Ascending aorta (tissue), 2 donors: ENCODE data around the gene KRT40. TPM values are rescaled to one million over a fixed set of nuclear protein-coding genes. Genes with fewer than 3 reads are reported as not detected.

ENCODE experiments used
- DNase-seq, 2 donors: peaks; one replicate each; pipeline ENCODE4 v3.0.0-alpha.2; 2019; ENCODE audit warnings: low spot score in 2 of 2
- H3K27ac ChIP-seq, 2 donors: fragments of 200-600 bp; sonication (generic); one replicate each; pipeline ENCODE4 v1.5.1; 2016 to 2017; ENCODE audit warnings: mild to moderate bottlenecking in 1 of 2
- H3K27me3 ChIP-seq: fragments of 200-600 bp; sonication (generic); one replicate; pipeline ENCODE4 v1.5.1; 2017
- H3K36me3 ChIP-seq, 2 donors: fragments of 200-600 bp; sonication (generic); one replicate each; pipeline ENCODE4 v1.5.1; 2016
- H3K4me1 ChIP-seq, 2 donors: fragments of 200-600 bp; sonication (generic); one replicate each; pipeline ENCODE4 v1.5.1; 2016 to 2017; ENCODE audit warnings: mild to moderate bottlenecking in 1 of 2
- H3K4me3 ChIP-seq, 2 donors: fragments of 200-600 bp; sonication (generic); one replicate each; pipeline ENCODE4 v1.5.1; 2016 to 2017; ENCODE audit warnings: mild to moderate bottlenecking in 1 of 2
- H3K9me3 ChIP-seq, 2 donors: fragments of 200-600 bp; sonication (generic); one replicate each; pipeline ENCODE4 v1.5.1; 2016
- intact Hi-C: fragments of 100-400 bp; cut with DNase I; formaldehyde crosslinking; loops from one replicate; pipeline ENCODE4 v1.15.1; 2023
- total RNA-seq: library from RNA; depleted of rRNA; stranded (reverse); fragments of >200 nt; gene quantifications from one replicate; pipeline ENCODE4 v1.1.0, GENCODE V29; 2016
- TF ChIP-seq, protein P1 (sequence below), 3 experiments: fragments of 200-600 bp in 2 of 3; fragments of 450-650 bp in 1 of 3; sonication (generic) in 2 of 3; IDR thresholded peaks; one replicate each; pipeline ENCODE4 v1.5.1; 2016 to 2019; ENCODE audit warnings: antibody characterized with exemption in 3 of 3, mild to moderate bottlenecking in 1 of 3, moderate library complexity in 1 of 3

The KRT40 gene
- total RNA-seq, 1 donor from 2014 or later, result not detected

DNA sequence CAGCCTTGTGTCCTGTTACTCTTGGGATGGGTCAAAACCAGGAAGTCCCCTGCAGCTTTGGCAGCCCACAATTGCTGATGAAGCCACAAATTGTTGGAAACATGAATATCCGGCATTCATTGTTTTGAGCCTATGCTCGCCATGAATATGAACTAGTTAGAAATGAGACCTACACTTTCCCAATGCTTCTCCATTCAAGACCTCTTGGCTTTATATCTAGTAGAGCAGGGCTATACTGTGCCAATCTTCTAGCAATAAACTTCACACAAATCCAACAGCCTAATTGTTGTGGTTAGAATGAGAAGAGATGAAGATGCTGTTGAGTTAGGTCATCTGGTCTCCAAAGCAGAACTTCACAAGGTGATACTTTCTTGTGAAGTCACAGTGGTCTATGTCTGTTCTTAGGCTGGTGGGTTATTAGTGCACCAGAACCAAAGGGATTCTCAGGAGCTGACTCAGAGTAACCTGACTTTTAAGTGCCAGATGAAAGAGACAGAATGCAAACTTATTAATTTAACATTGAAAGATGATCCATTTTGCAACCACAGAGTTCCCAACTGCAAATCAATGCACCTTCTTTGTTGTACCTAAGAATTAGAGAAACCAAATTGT, 33.0 kb downstream of the KRT40 start:
- no peak overlapping the region for H3K4me3 ChIP-seq
- TF ChIP-seq, protein P1, sequence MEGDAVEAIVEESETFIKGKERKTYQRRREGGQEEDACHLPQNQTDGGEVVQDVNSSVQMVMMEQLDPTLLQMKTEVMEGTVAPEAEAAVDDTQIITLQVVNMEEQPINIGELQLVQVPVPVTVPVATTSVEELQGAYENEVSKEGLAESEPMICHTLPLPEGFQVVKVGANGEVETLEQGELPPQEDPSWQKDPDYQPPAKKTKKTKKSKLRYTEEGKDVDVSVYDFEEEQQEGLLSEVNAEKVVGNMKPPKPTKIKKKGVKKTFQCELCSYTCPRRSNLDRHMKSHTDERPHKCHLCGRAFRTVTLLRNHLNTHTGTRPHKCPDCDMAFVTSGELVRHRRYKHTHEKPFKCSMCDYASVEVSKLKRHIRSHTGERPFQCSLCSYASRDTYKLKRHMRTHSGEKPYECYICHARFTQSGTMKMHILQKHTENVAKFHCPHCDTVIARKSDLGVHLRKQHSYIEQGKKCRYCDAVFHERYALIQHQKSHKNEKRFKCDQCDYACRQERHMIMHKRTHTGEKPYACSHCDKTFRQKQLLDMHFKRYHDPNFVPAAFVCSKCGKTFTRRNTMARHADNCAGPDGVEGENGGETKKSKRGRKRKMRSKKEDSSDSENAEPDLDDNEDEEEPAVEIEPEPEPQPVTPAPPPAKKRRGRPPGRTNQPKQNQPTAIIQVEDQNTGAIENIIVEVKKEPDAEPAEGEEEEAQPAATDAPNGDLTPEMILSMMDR (IDR thresholded peaks at IDR 0.05), result no peak
- no peaks in the 10 kb centered on the region for H3K36me3 ChIP-seq
- no peaks in the 10 kb centered on the region for H3K9me3 ChIP-seq
- no peak overlapping the region for H3K27ac ChIP-seq
- no peaks in the 10 kb centered on the region for H3K4me1 ChIP-seq
- no peak for DNase-seq
- no peaks in the 10 kb centered on the region for H3K27me3 ChIP-seq
- intact Hi-C loops, result no loop called here

DNA sequence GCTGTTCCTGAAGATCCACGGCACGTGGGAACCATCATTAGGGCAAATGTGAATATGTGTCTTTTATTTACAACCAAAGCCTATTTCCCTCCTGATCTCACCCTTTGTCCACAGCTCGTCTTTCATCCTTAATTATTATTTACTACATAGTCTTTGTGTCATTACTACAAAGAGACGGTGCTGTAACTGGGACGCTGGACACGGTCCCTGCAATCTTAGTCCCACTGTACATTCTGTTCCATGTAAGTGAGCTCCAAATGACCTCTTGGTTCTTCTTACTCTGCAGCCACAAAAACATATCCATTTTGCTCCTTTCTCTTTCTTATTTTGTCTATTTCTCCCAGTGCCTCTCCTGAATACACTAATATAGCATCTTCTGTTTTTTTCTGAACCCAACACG, 34.0 kb downstream of the KRT40 start:
- H3K4me1 ChIP-seq, result no peaks in the 10 kb centered on the region
- no peaks in the 10 kb centered on the region for H3K9me3 ChIP-seq
- intact Hi-C loops, result no loop called here
- H3K27ac ChIP-seq, result no peak overlapping the region
- TF ChIP-seq, protein P1 (IDR thresholded peaks at IDR 0.05), result no peak
- no peaks in the 10 kb centered on the region for H3K36me3 ChIP-seq
- no peak for DNase-seq
- H3K27me3 ChIP-seq, result no peaks in the 10 kb centered on the region
- H3K4me3 ChIP-seq, result no peak overlapping the region

DNA sequence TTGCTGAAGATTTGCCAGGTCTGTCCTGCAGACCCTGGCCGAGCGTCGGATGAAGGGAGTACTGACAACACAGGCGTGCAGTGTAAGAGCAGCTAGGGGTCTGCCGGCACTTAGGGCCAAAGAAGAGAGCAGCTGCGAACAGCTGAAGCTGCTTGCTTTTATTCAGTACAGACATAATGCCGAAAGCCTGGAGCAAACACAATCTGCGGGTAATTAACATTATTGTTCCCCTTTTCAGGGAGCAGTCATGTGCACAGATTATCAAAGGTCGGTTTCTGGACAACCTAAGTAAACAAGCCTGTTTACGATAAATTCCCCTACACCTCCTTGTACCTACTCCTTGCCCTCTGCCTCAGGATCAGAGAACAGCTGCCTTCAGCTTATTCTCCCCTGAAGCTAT, 34.7 kb downstream of the KRT40 start:
- Histone ChIP-seq H3K27me3 (no peaks in the 10 kb centered on the region), H3K36me3 (no peaks in the 10 kb centered on the region), H3K9me3 (no peaks in the 10 kb centered on the region), H3K4me3 (no peak overlapping the region), H3K4me1 (no peaks in the 10 kb centered on the region), H3K27ac (no peak overlapping the region)
- intact Hi-C loops, result no loop called here
- TF ChIP-seq, protein P1 (IDR thresholded peaks at IDR 0.05), result no peak
- DNase-seq, result no peak

DNA sequence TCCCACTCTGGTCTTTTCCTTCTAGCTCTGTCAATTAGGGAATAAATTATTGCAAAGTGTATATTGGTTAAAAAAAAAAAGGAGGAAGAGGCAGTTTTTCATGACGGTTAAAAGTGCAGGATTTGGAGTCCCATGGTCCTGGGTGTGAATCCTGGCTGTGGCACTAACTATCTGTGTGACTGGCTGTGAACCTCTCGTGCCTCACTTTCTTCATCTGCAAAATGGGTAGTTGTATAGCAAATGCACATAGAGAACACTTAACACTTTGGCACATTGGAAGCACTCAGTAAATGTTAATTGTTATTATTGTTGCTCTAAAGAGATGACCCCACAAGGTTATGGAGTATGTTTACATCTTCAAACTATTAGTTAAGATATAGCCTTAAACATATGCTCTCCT, 36.2 kb downstream of the KRT40 start:
- DNase-seq, result no peak
- Histone ChIP-seq H3K9me3 (no peaks in the 10 kb centered on the region), H3K36me3 (no peaks in the 10 kb centered on the region), H3K27me3 (no peaks in the 10 kb centered on the region), H3K4me1 (no peaks in the 10 kb centered on the region), H3K27ac (no peak overlapping the region), H3K4me3 (no peak overlapping the region)
- TF ChIP-seq, protein P1 (IDR thresholded peaks at IDR 0.05), result no peak
- intact Hi-C loops, result no loop called here

DNA sequence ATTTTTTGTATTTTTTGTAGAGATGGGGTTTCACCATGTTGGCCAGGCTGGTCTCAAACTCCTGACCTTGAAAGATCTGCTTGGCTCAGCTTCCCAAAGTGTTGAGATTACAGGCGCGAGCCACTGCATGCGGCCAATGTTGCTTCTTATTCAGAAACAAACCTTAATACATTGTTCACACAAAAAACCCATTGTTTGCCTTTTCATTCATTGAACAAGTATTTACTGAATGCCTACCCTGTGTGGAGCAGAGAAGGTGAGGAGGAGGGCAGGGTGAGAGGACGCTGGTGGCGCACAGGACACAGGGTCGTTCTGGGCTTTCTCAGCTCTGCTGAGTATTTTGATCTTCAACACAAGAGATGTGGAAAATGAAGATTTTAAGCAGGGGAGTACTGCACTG, 38.7 kb downstream of the KRT40 start:
- intact Hi-C loops, result no loop called here
- H3K4me3 ChIP-seq, result no peak overlapping the region
- DNase-seq, result no peak
- TF ChIP-seq, protein P1 (IDR thresholded peaks at IDR 0.05), result no peak
- H3K9me3 ChIP-seq, result no peaks in the 10 kb centered on the region
- H3K4me1 ChIP-seq, result no peaks in the 10 kb centered on the region
- H3K36me3 ChIP-seq, result no peaks in the 10 kb centered on the region
- H3K27ac ChIP-seq, result no peak overlapping the region
- no peaks in the 10 kb centered on the region for H3K27me3 ChIP-seq

DNA sequence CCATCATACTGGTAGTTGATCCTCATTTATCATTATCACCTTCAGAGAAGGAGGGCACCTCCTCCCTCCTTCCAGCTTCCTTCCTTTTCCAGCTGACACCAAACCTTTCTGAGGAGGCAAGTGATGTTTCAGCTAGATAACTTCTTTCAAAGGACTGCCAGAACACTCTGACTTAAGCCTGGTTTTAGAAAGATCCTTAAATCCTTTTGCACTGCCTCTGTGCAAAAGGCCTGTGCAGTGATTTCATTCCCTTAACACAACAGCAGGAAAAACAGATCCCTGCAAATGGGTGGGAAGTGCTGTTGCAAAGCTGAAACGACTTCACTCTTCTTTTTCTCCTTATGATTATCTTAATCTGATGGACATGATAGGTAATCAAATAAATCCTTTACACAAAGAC, 39.6 kb downstream of the KRT40 start:
- H3K36me3 ChIP-seq, result no peaks in the 10 kb centered on the region
- no peak for DNase-seq
- no peaks in the 10 kb centered on the region for H3K27me3 ChIP-seq
- H3K4me1 ChIP-seq, result no peaks in the 10 kb centered on the region
- H3K4me3 ChIP-seq, result no peak overlapping the region
- H3K9me3 ChIP-seq, result no peaks in the 10 kb centered on the region
- TF ChIP-seq, protein P1 (IDR thresholded peaks at IDR 0.05), result no peak
- H3K27ac ChIP-seq, result no peak overlapping the region
- intact Hi-C loops, result no loop called here
